ENCODE data around the gene NDUFB10. TPM values are rescaled to one million over a fixed set of nuclear protein-coding genes. Genes with fewer than 3 reads are reported as not detected.
A peak's percentile ranks its signal among the peaks of the same experiment; 100 is the strongest.

NDUFB10 gene
- total RNA-seq, 4 donors from 2014 or later: 137 to 496 (median 250) TPM

GRCh38 chr16:1913327-1914083 is 45.8 kb upstream of the NDUFB10 start:
- peak; percentile 44 for TF ChIP-seq POLR2A (IDR thresholded peaks at IDR 0.05)
- TF ChIP-seq POLR2AphosphoS5 (IDR thresholded peaks at IDR 0.05): peak; percentile 57 to 61 (median 60)
- peak; percentile 54 for TF ChIP-seq EP300 (IDR thresholded peaks at IDR 0.05; ENCODE audit: low read depth)
- no peak for TF ChIP-seq CTCF (IDR thresholded peaks at IDR 0.05)
- intact Hi-C loops (cut with DNase I; ENCODE audit: low total_unique reads): no loop called here
- DNase-seq: peak; percentile 91
- Histone ChIP-seq H3K4me1 (peaks cover 7 to 36% (median 32%) of the 10 kb centered on the region in 4 donors), H3K27ac (peak overlapping the region; percentile 46 to 84 (median 69)), H3K36me3 (no peaks in the 10 kb centered on the region), H3K4me3 (no peak overlapping the region), H3K9me3 (no peaks in the 10 kb centered on the region), H3K27me3 (peaks cover 41% of the 10 kb centered on the region)
- 40% methylated on average over 21 of the region's 21 CpGs; no CpG with 5 or more reads in 1 of the 2 donors for WGBS, 2 donors (ENCODE audit: low coverage in 1 of 2)
- in situ Hi-C loops (cut with MboI; ENCODE audit: low pct_ligation_motif_present in 1 of 4, low pct_unique_long_range_greater_than_20kb in 1 of 4, low sequenced_read_pairs in 3 of 4): no loop called here

- Histone ChIP-seq H3K27ac (peak overlapping the region; percentile 4 to 84 (median 69)), H3K36me3 (no peaks in the 10 kb centered on the region), H3K27me3 (peaks cover 43% of the 10 kb centered on the region), H3K4me3 (no peak overlapping the region), H3K4me1 (peaks cover 10 to 39% (median 37%) of the 10 kb centered on the region in 4 donors), H3K9me3 (no peaks in the 10 kb centered on the region)
- in situ Hi-C loops (cut with MboI; ENCODE audit: low pct_ligation_motif_present in 1 of 4, low pct_unique_long_range_greater_than_20kb in 1 of 4, low sequenced_read_pairs in 3 of 4): no loop called here
- 27% methylated on average over 15 of the region's 15 CpGs; no CpG with 5 or more reads in 1 of the 2 donors for WGBS, 2 donors (ENCODE audit: low coverage in 1 of 2)
- TF ChIP-seq CTCF (IDR thresholded peaks at IDR 0.05): no peak
- no peak for TF ChIP-seq EP300 (IDR thresholded peaks at IDR 0.05; ENCODE audit: low read depth)
- TF ChIP-seq POLR2A (IDR thresholded peaks at IDR 0.05): no peak
- no peak for TF ChIP-seq POLR2AphosphoS5 (IDR thresholded peaks at IDR 0.05)
- DNase-seq: peak; percentile 40
- intact Hi-C loops (cut with DNase I; ENCODE audit: low total_unique reads): no loop called here
Observed at GRCh38 chr16:1914084-1914608, 45.2 kb upstream of the NDUFB10 start.

GRCh38 chr16:1914988-1915387 is 44.4 kb upstream of the NDUFB10 start:
- Histone ChIP-seq H3K9me3 (no peaks in the 10 kb centered on the region), H3K27me3 (peaks cover 51% of the 10 kb centered on the region), H3K36me3 (no peaks in the 10 kb centered on the region), H3K27ac (no peak overlapping the region), H3K4me1 (peaks cover 10 to 39% (median 39%) of the 10 kb centered on the region in 4 donors), H3K4me3 (no peak overlapping the region)
- DNase-seq: no peak
- intact Hi-C loops (cut with DNase I; ENCODE audit: low total_unique reads) (no loop called here), in situ Hi-C loops (cut with MboI; ENCODE audit: low pct_ligation_motif_present in 1 of 4, low pct_unique_long_range_greater_than_20kb in 1 of 4, low sequenced_read_pairs in 3 of 4) (no loop called here)
- WGBS, 2 donors (ENCODE audit: low coverage in 1 of 2): 53 to 82% methylated on average over 2 to 8 of the region's 8 CpGs
- TF ChIP-seq POLR2A (IDR thresholded peaks at IDR 0.05): no peak
- TF ChIP-seq CTCF (IDR thresholded peaks at IDR 0.05): no peak
- TF ChIP-seq EP300 (IDR thresholded peaks at IDR 0.05; ENCODE audit: low read depth): no peak
- no peak for TF ChIP-seq POLR2AphosphoS5 (IDR thresholded peaks at IDR 0.05)

GRCh38 chr16:1915732-1916639 is 43.4 kb upstream of the NDUFB10 start:
- in situ Hi-C loops (cut with MboI; ENCODE audit: low pct_ligation_motif_present in 1 of 4, low pct_unique_long_range_greater_than_20kb in 1 of 4, low sequenced_read_pairs in 3 of 4) (no loop called here), intact Hi-C loops (cut with DNase I; ENCODE audit: low total_unique reads) (no loop called here)
- Histone ChIP-seq H3K27ac (no peak overlapping the region), H3K36me3 (no peaks in the 10 kb centered on the region), H3K27me3 (peaks cover 60% of the 10 kb centered on the region), H3K4me3 (no peak overlapping the region), H3K9me3 (no peaks in the 10 kb centered on the region), H3K4me1 (peaks cover 10 to 42% (median 35%) of the 10 kb centered on the region in 4 donors)
- 74 to 83% methylated on average over 2 to 25 of the region's 25 CpGs for WGBS, 2 donors (ENCODE audit: low coverage in 1 of 2)
- DNase-seq: no peak
- TF ChIP-seq CTCF (IDR thresholded peaks at IDR 0.05) (no peak), POLR2AphosphoS5 (IDR thresholded peaks at IDR 0.05) (no peak), EP300 (IDR thresholded peaks at IDR 0.05; ENCODE audit: low read depth) (no peak), POLR2A (IDR thresholded peaks at IDR 0.05) (no peak)
